HEK293 (cell line): ENCODE data around the gene NXPE1.

Experiments used
- CTCF ChIA-PET: fragments of 350-600 bp; formaldehyde crosslinking; extraction: SDS; loops from one replicate; lab custom pipeline; 2021; ENCODE audit warnings: antibody characterized with exemption; lab: Yijun Ruan, JAX
- POLR2A ChIA-PET: fragments of 300-600 bp; formaldehyde crosslinking; extraction: SDS; loops from one replicate; lab custom pipeline; 2020; ENCODE audit warnings: antibody characterized with exemption, inconsistent platforms; lab: Yijun Ruan, JAX
- H3K27ac ChIP-seq: fragments of 200-500 bp; sonication (Bioruptor generic); 2 replicates; pipeline ENCODE4 v1.5.1; 2014; ENCODE audit warnings: low read depth, low read length, control low read depth, inconsistent platforms; ENCODE audit errors: extremely low read depth
- H3K36me3 ChIP-seq, 2 experiments: fragments of 200-500 bp in 1 of 2; sonication (Bioruptor generic) in 1 of 2; 1 replicate in 1 of 2; 2 replicates in 1 of 2; pipeline ENCODE4 v1.5.1; 2014 to 2017; ENCODE audit warnings: inconsistent platforms in 2 of 2, low read length in 2 of 2; ENCODE audit not compliant: control insufficient read depth in 2 of 2, insufficient read depth in 1 of 2
- H3K4me1 ChIP-seq: fragments of 200-500 bp; sonication (Bioruptor generic); 2 replicates; pipeline ENCODE4 v1.5.1; 2014; ENCODE audit warnings: mild to moderate bottlenecking, low read length, inconsistent platforms; ENCODE audit not compliant: control insufficient read depth, insufficient read depth
- H3K4me3 ChIP-seq: 2 replicates; pipeline ENCODE4 v1.5.1; 2011; ENCODE audit warnings: low read depth, mild to moderate bottlenecking, control low read depth, low read length, moderate library complexity
- H3K9me3 ChIP-seq: fragments of 200-500 bp; sonication (Bioruptor generic); 2 replicates; pipeline ENCODE4 v1.5.1; 2014; ENCODE audit warnings: low read depth, low read length, inconsistent platforms; ENCODE audit not compliant: control insufficient read depth, insufficient read depth
- ELK4 ChIP-seq: IDR thresholded peaks from 2 replicates; pipeline ENCODE4 v1.6.1; 2011; ENCODE audit warnings: mild to moderate bottlenecking, low read depth, low read length, borderline replicate concordance
- KLF9 ChIP-seq: fragments of 450-650 bp; formaldehyde crosslinking; IDR thresholded peaks from 2 replicates; pipeline ENCODE4 v1.5.1; 2016; ENCODE audit warnings: missing biosample characterization, missing genetic modification characterization, low read depth
- PRDM1 ChIP-seq: fragments of 450-650 bp; formaldehyde crosslinking; IDR thresholded peaks from 2 replicates; pipeline ENCODE4; 2016; ENCODE audit warnings: missing biosample characterization, missing genetic modification characterization
- ZNF140 ChIP-seq: fragments of 450-650 bp; formaldehyde crosslinking; IDR thresholded peaks from 2 replicates; pipeline ENCODE4 v1.5.1; 2016; ENCODE audit warnings: missing biosample characterization, missing genetic modification characterization
- ZNF221 ChIP-seq: fragments of 450-650 bp; formaldehyde crosslinking; IDR thresholded peaks from 2 replicates; pipeline ENCODE4 v1.5.1; 2017; ENCODE audit warnings: missing biosample characterization, missing genetic modification characterization, borderline replicate concordance
- ZNF23 ChIP-seq: fragments of 450-650 bp; formaldehyde crosslinking; IDR thresholded peaks from 2 replicates; pipeline ENCODE4 v1.5.1; 2016; ENCODE audit warnings: missing biosample characterization, missing genetic modification characterization, borderline replicate concordance
- ZNF239 ChIP-seq: fragments of 450-650 bp; formaldehyde crosslinking; IDR thresholded peaks from 2 replicates; pipeline ENCODE4 v1.5.1; 2016; ENCODE audit warnings: missing biosample characterization, missing genetic modification characterization
- ZNF280D ChIP-seq: fragments of 450-650 bp; formaldehyde crosslinking; IDR thresholded peaks from 2 replicates; pipeline ENCODE4 v1.5.1; 2016; ENCODE audit warnings: missing biosample characterization, missing genetic modification characterization
- ZNF311 ChIP-seq: fragments of 450-650 bp; formaldehyde crosslinking; IDR thresholded peaks from 2 replicates; pipeline ENCODE4 v1.5.1; 2017; ENCODE audit warnings: missing biosample characterization, missing genetic modification characterization, borderline replicate concordance
- ZNF426 ChIP-seq: fragments of 450-650 bp; formaldehyde crosslinking; IDR thresholded peaks from 2 replicates; pipeline ENCODE4 v1.5.1; 2017; ENCODE audit warnings: missing biosample characterization, missing genetic modification characterization, mild to moderate bottlenecking, inconsistent platforms, moderate library complexity
- ZNF473 ChIP-seq: fragments of 450-650 bp; formaldehyde crosslinking; IDR thresholded peaks from 2 replicates; pipeline ENCODE4 v1.5.1; 2017; ENCODE audit warnings: missing biosample characterization, missing genetic modification characterization
- ZNF654 ChIP-seq: fragments of 450-650 bp; formaldehyde crosslinking; IDR thresholded peaks from 2 replicates; pipeline ENCODE4 v1.5.1; 2016; ENCODE audit warnings: low read depth, missing biosample characterization, missing genetic modification characterization
- ZNF658 ChIP-seq: fragments of 450-650 bp; formaldehyde crosslinking; IDR thresholded peaks from 2 replicates; pipeline ENCODE4; 2016; ENCODE audit warnings: missing biosample characterization, missing genetic modification characterization
- ZNF660 ChIP-seq: fragments of 450-650 bp; IDR thresholded peaks from 2 replicates; pipeline ENCODE4 v1.5.1; 2018; ENCODE audit warnings: missing biosample characterization, mild to moderate bottlenecking, missing genetic modification characterization
- TF ChIP-seq, protein P1 (sequence below): fragments of 450-650 bp; IDR thresholded peaks from 2 replicates; pipeline ENCODE4 v1.5.1; 2018; ENCODE audit warnings: missing biosample characterization, mild to moderate bottlenecking, missing genetic modification characterization
- TF ChIP-seq, protein P2 (sequence below): fragments of 450-650 bp; formaldehyde crosslinking; conservative IDR thresholded peaks from 2 replicates; pipeline ENCODE4 v1.5.1; 2016; ENCODE audit warnings: low read depth, missing biosample characterization, missing genetic modification characterization
- TF ChIP-seq, protein P3 (sequence below): fragments of 450-650 bp; formaldehyde crosslinking; conservative IDR thresholded peaks from 2 replicates; pipeline ENCODE4 v1.5.1; 2016; ENCODE audit warnings: low read depth, missing biosample characterization, missing genetic modification characterization

Gene NXPE1

DNA sequence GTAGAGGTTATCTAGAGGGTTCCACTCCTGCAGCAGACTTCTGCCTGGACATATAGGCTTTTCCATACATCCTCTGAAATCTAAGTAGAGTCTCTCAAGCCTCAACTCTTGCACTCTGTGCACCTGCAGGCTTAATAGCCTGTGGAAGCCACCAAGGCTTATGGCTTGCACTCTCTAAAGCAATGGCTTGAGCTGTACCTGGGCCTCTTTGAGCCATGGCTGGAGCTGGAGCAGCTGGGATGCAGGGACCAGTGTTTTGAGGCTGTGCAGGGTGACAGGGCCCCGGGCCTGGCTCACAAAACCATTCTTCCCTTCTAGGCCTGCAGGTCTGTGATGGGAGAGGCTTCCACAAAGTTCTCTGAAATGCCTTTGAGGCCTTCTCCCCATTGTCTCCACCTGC lies 38.8 kb upstream of the NXPE1 start:
- Histone ChIP-seq H3K9me3 (no peaks in the 10 kb centered on the region), H3K4me1 (no peaks in the 10 kb centered on the region), H3K27ac (no peak overlapping the region), H3K4me3 (no peak overlapping the region), H3K36me3 (no peaks in the 10 kb centered on the region)
- CTCF ChIA-PET: no interaction called here
- POLR2A ChIA-PET: no interaction called here
- TF ChIP-seq KLF9 (no peak), ZNF221 (tag by site-specific recombination) (no peak), ZNF660 (tag by site-specific recombination) (no peak), ZNF140 (tag by site-specific recombination) (no peak), ZNF239 (no peak), ELK4 (no peak), ZNF311 (tag by site-specific recombination) (no peak), ZNF280D (tag by site-specific recombination) (no peak), ZNF473 (tag by site-specific recombination) (no peak), ZNF658 (tag by site-specific recombination) (no peak), ZNF426 (tag by site-specific recombination) (no peak), ZNF654 (tag by site-specific recombination) (no peak), ZNF23 (tag by site-specific recombination) (no peak), PRDM1 (no peak)
- TF ChIP-seq, protein P1, sequence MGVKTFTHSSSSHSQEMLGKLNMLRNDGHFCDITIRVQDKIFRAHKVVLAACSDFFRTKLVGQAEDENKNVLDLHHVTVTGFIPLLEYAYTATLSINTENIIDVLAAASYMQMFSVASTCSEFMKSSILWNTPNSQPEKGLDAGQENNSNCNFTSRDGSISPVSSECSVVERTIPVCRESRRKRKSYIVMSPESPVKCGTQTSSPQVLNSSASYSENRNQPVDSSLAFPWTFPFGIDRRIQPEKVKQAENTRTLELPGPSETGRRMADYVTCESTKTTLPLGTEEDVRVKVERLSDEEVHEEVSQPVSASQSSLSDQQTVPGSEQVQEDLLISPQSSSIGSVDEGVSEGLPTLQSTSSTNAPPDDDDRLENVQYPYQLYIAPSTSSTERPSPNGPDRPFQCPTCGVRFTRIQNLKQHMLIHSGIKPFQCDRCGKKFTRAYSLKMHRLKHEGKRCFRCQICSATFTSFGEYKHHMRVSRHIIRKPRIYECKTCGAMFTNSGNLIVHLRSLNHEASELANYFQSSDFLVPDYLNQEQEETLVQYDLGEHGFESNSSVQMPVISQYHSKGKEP (tag by site-specific recombination): no peak
- TF ChIP-seq, protein P2, sequence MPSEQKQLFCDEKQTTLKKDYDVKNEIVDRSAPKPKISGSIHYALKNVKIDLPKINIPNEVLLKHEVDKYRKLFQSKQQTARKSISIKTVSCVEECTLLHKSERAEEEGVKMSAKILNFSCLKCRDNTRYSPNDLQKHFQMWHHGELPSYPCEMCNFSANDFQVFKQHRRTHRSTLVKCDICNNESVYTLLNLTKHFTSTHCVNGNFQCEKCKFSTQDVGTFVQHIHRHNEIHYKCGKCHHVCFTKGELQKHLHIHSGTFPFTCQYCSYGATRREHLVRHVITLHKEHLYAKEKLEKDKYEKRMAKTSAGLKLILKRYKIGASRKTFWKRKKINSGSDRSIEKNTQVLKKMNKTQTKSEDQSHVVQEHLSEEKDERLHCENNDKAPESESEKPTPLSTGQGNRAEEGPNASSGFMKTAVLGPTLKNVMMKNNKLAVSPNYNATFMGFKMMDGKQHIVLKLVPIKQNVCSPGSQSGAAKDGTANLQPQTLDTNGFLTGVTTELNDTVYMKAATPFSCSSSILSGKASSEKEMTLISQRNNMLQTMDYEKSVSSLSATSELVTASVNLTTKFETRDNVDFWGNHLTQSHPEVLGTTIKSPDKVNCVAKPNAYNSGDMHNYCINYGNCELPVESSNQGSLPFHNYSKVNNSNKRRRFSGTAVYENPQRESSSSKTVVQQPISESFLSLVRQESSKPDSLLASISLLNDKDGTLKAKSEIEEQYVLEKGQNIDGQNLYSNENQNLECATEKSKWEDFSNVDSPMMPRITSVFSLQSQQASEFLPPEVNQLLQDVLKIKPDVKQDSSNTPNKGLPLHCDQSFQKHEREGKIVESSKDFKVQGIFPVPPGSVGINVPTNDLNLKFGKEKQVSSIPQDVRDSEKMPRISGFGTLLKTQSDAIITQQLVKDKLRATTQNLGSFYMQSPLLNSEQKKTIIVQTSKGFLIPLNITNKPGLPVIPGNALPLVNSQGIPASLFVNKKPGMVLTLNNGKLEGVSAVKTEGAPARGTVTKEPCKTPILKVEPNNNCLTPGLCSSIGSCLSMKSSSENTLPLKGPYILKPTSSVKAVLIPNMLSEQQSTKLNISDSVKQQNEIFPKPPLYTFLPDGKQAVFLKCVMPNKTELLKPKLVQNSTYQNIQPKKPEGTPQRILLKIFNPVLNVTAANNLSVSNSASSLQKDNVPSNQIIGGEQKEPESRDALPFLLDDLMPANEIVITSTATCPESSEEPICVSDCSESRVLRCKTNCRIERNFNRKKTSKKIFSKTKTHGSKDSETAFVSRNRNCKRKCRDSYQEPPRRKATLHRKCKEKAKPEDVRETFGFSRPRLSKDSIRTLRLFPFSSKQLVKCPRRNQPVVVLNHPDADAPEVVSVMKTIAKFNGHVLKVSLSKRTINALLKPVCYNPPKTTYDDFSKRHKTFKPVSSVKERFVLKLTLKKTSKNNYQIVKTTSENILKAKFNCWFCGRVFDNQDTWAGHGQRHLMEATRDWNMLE (tag by site-specific recombination): no peak
- TF ChIP-seq, protein P3, sequence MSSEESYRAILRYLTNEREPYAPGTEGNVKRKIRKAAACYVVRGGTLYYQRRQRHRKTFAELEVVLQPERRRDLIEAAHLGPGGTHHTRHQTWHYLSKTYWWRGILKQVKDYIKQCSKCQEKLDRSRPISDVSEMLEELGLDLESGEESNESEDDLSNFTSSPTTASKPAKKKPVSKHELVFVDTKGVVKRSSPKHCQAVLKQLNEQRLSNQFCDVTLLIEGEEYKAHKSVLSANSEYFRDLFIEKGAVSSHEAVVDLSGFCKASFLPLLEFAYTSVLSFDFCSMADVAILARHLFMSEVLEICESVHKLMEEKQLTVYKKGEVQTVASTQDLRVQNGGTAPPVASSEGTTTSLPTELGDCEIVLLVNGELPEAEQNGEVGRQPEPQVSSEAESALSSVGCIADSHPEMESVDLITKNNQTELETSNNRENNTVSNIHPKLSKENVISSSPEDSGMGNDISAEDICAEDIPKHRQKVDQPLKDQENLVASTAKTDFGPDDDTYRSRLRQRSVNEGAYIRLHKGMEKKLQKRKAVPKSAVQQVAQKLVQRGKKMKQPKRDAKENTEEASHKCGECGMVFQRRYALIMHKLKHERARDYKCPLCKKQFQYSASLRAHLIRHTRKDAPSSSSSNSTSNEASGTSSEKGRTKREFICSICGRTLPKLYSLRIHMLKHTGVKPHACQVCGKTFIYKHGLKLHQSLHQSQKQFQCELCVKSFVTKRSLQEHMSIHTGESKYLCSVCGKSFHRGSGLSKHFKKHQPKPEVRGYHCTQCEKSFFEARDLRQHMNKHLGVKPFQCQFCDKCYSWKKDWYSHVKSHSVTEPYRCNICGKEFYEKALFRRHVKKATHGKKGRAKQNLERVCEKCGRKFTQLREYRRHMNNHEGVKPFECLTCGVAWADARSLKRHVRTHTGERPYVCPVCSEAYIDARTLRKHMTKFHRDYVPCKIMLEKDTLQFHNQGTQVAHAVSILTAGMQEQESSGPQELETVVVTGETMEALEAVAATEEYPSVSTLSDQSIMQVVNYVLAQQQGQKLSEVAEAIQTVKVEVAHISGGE (tag by site-specific recombination): no peak
